Spinal cord (tissue), 10 donors: Measurements from ENCODE around the gene MAGEF1. TPM values are rescaled to one million over a fixed set of nuclear protein-coding genes. Genes with fewer than 3 reads are reported as not detected.

Source experiments
- DNase-seq, 6 donors: peaks; one replicate each; pipeline versions ENCODE4 v3.0.0 to v3.0.0-alpha.2; 2013 to 2015; ENCODE audit warnings: low spot score in 6 of 6, low read depth in 4 of 6
- H3K27ac ChIP-seq: one replicate; pipeline ENCODE4 v1.5.1; 2013; ENCODE audit warnings: low read depth, low read length, control low read depth
- H3K27me3 ChIP-seq: one replicate; pipeline ENCODE4 v1.6.1; 2013; ENCODE audit warnings: low read length; ENCODE audit not compliant: control insufficient read depth, insufficient read depth
- H3K36me3 ChIP-seq: one replicate; pipeline ENCODE4 v1.6.1; 2013; ENCODE audit warnings: low read length; ENCODE audit not compliant: control insufficient read depth, insufficient read depth
- H3K4me1 ChIP-seq: one replicate; pipeline ENCODE4 v1.6.1; 2013; ENCODE audit warnings: low read length; ENCODE audit not compliant: control insufficient read depth, insufficient read depth
- H3K4me3 ChIP-seq: one replicate; pipeline ENCODE4 v1.5.1; 2013; ENCODE audit warnings: low read depth, low read length, control low read depth
- H3K9me3 ChIP-seq: one replicate; pipeline ENCODE4 v1.6.1; 2013; ENCODE audit warnings: low read length; ENCODE audit not compliant: control insufficient read depth, insufficient read depth
- WGBS: methylation state at CpG from one replicate; pipeline ENCODE4 v1.1.5; 2013; ENCODE audit warnings: missing lambda C conversion rate; ENCODE audit not compliant: insufficient coverage; 5-methylcytosine and 5-hydroxymethylcytosine counted together
- polyA plus RNA-seq, 2 donors: library from polyadenylated mRNA; unstranded; fragments of 120-200 nt; gene quantifications; one replicate each; pipeline ENCODE4 v1.2.1, GENCODE V29; 2013; ENCODE audit not compliant: insufficient read length in 2 of 2
- total RNA-seq, 2 donors: library from RNA; depleted of rRNA in 1 of 2; stranded (reverse); fragments of 120-200 nt in 1 of 2; fragments of >200 nt in 1 of 2; gene quantifications; one replicate each; pipeline versions ENCODE4 v1.2.3 to v1.2.4, GENCODE V29; 2013 to 2014
- donor health status: healthy.

The MAGEF1 gene
- total and polyA plus RNA-seq, 4 donors: 29.8 to 97.2 (median 64.8) TPM

DNA sequence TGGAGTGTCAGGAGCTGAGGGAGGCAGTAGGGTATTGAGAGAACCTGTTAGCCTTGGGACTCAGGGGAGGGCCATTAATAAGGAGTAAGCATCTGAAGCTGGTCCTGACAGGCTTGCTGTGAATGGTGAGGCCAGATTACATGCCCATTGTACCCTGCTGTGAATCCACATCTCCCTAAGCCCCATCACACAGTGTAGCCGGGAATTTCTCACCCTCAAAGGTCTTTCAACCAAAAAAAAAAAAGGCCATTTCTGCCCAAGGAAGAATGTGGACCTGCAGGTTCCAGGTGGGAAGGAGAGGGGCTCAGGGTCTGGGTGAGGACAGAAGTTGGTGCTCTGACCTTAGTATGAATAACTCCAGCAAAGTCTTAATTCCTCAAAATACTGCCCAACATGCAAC is 37.2 kb downstream of the MAGEF1 start:
- no peaks in the 10 kb centered on the region for H3K9me3 ChIP-seq
- no peak overlapping the region for H3K27ac ChIP-seq
- no peaks in the 10 kb centered on the region for H3K36me3 ChIP-seq
- no CpG with 5 or more reads among the region's 1 CpG for WGBS
- DNase-seq: no peak
- peaks cover 31% of the 10 kb centered on the region for H3K4me1 ChIP-seq
- H3K4me3 ChIP-seq: no peak overlapping the region
- no peaks in the 10 kb centered on the region for H3K27me3 ChIP-seq

DNA sequence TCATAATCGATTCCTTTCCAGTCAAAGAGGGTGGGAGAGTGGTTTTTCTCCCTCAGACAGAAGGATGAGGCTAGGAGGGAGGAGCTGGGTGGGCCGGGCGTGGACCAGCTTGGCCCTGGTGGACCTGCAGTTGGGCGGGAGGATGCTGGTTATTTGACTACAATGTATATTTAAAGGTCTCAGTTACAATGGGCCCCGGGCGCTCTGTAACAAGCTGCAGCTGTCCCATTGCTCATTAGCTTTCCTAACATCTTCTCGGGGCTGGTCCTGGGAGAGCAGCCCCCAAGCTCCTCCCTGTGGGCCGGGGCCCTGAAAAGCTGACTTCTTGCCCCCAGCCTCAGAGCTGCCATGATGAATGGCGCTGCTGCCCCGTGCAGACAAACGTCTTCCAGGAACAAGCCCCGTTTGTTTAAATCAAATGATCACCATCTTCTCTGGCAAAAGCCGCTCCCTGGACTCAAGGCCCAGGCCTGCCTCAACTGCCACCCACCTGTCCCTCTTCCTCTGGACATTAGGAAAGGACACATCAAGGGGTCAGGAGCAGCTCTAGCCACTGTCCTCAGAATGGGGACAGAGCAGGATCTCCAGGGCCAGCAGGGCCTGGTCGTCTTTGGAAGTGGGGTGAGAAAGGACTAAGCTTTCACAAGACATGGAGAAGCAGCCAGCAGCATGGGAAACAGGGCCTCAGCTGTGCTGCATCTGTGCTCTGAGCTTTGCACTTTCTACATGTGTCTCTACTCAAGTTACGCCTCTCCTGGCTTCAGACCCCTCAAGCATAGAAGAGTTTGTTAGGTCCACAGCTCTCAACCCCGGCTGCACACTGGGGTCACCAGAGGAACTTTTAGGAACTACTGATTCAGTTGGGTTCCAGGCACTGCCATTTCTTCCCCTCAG is 38.6 kb downstream of the MAGEF1 start:
- no peak for DNase-seq
- H3K4me3 ChIP-seq: no peak overlapping the region
- no peak overlapping the region for H3K27ac ChIP-seq
- H3K27me3 ChIP-seq: no peaks in the 10 kb centered on the region
- no peaks in the 10 kb centered on the region for H3K36me3 ChIP-seq
- no peaks in the 10 kb centered on the region for H3K9me3 ChIP-seq
- peaks cover 17% of the 10 kb centered on the region for H3K4me1 ChIP-seq
- WGBS: 45% methylated on average over 15 of the region's 16 CpGs

DNA sequence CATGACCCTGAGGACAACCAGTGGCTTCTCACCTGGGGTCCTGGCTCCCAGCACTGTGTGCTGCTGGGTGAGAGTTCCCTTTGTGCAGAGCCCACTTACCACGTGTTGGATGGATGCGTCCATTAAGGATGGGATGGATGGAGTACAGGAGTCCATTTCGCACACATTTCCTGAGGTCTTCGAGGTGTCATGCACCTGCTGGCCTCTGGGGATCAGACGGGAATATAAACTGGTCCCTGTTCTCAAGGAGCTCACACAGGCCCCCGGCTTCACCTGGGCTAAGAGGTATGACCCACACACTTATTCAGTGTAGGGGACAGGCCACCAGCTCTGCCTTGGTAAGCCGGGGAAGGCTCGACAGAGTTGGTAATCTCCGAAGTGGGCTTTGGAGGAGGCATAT is 39.5 kb downstream of the MAGEF1 start:
- Histone ChIP-seq H3K4me1 (peaks cover 8% of the 10 kb centered on the region), H3K27ac (no peak overlapping the region), H3K36me3 (no peaks in the 10 kb centered on the region), H3K27me3 (no peaks in the 10 kb centered on the region), H3K9me3 (no peaks in the 10 kb centered on the region), H3K4me3 (no peak overlapping the region)
- WGBS: 85% methylated on average over 9 of the region's 9 CpGs
- no peak for DNase-seq

DNA sequence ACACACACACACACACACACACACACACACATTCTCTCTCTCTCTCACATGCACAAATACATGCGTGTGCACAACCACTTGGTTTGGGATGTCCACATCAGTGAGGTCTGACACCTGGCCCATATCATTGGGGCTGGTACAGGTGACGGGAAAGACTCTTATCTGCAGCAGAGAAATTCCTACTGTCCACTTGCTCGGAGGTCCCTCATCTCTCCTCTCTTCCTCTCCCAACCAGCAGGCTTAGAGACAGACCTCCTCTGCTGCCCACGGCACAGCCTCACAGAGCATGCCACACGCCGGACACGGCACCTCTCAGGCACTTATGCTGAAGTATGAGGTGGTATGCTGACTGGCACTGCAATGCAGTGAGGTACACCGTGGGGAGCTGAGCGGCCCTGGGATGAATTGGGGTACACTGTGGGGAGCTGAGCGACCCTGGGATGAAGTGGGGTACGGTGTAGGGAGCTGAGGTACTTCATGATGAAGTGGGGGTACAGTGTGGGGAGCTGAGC is 41.7 kb downstream of the MAGEF1 start:
- Histone ChIP-seq H3K27me3 (no peaks in the 10 kb centered on the region), H3K9me3 (no peaks in the 10 kb centered on the region), H3K4me1 (peaks cover 7% of the 10 kb centered on the region), H3K36me3 (no peaks in the 10 kb centered on the region), H3K27ac (no peak overlapping the region), H3K4me3 (no peak overlapping the region)
- 83% methylated on average over 9 of the region's 11 CpGs for WGBS
- DNase-seq: no peak

DNA sequence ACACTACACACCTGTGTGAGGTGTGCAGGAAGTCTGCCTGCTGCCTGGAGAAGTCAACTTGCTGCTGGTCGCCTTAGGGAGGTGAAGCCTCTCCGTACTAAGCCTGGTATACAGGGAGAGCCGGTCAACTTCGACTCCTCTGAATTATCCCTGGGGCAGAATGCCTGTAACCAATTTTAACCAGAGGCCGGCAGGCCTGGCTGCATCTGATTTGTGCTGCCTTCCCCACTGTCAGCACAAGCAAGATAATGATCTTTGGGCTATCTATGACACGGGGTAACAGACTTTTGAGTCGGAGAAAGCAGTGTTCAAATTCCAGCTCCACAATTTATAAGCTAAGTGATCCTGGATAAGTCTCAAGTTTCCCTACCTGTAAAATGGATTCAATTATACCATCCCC is 42.3 kb downstream of the MAGEF1 start:
- Histone ChIP-seq H3K36me3 (no peaks in the 10 kb centered on the region), H3K4me3 (no peak overlapping the region), H3K27me3 (no peaks in the 10 kb centered on the region), H3K4me1 (peaks cover 7% of the 10 kb centered on the region), H3K27ac (no peak overlapping the region), H3K9me3 (no peaks in the 10 kb centered on the region)
- WGBS: 79% methylated on average over 5 of the region's 7 CpGs
- no peak for DNase-seq

DNA sequence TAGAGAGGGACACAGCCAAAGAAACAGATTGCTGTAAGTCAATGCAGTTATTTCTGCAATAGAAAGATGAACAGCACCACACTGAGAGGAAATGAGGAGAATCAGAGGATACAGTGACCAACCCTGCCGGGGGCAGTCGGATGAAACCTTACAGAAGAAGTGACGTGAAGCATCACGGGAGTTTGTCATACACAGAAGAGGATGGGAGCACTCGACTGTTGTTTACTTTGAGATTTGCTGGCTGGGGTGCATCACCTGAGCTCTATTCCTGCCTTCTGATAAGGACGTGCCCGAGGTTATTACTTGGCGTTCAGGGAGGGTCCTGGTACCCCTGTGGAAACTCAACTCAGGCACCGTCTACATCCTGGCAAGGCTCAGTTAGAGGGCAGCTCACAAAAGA is 45.4 kb downstream of the MAGEF1 start:
- Histone ChIP-seq H3K36me3 (no peaks in the 10 kb centered on the region), H3K27ac (no peak overlapping the region), H3K27me3 (no peaks in the 10 kb centered on the region), H3K4me3 (no peak overlapping the region), H3K9me3 (no peaks in the 10 kb centered on the region), H3K4me1 (no peaks in the 10 kb centered on the region)
- WGBS: 83% methylated on average over 9 of the region's 9 CpGs
- DNase-seq: no peak

DNA sequence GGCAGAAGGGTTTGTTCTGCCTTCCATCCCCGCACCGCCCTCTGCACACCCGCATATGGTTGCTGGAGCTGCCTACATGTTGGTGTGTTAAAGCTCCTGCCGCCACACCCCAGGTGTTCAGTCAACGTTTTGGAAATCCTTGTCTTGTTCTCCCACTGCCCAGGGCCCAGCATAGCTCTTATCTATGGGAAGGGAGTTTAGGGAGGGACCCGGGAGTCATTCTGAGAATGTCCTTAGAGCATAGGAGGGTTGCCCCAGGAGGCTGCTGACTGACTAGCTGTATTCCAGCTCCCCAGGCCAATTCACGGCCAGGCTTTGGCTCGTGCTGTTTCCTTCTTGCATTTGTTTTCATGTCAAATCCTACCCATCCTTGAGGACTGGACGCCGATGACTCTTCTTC is 46.8 kb downstream of the MAGEF1 start:
- H3K27me3 ChIP-seq: no peaks in the 10 kb centered on the region
- no peaks in the 10 kb centered on the region for H3K9me3 ChIP-seq
- 91% methylated on average over 6 of the region's 10 CpGs for WGBS
- no peaks in the 10 kb centered on the region for H3K36me3 ChIP-seq
- H3K27ac ChIP-seq: no peak overlapping the region
- H3K4me3 ChIP-seq: no peak overlapping the region
- peaks cover 1% of the 10 kb centered on the region for H3K4me1 ChIP-seq
- no peak for DNase-seq

DNA sequence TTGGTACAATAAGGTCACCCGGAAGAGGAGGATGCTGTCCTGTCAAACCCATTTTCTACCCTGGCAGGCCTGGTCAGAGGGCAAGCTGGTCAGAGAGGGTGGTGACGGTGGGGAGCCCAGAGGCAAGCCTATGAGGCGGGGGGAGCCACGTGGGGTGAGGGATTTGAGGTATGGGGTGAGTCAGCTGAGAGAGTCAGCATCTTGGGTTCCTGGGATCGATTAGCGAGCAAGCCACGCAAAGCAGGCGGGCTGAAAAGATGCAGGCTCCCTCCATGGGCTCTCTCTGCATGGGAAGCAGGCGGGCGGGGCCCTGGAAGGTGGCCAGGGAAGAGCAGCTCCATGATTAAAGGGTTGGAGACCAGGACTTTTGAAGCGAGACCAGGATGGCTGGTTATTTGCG is 48.1 kb downstream of the MAGEF1 start:
- H3K27ac ChIP-seq: no peak overlapping the region

DNA sequence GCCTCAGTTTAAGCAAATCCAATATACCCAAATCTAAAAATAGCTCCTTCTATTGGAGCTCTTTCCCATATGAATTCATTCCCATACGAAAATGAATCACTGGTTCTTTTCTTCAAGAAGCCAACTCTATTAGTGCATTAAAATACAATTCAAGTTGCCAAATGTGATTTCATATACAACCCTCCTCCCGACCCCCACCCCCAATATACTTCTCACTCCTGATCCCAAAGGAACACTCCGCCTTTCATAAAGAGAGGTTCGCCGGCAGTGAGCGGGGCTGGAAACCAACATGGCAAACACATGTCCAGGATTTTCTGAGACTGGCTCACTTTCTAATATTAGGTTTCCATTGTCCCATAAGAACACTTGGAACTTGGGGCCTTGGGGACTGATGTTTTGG is 48.5 kb downstream of the MAGEF1 start:
- 84% methylated on average over 6 of the region's 6 CpGs for WGBS
- no peaks in the 10 kb centered on the region for H3K9me3 ChIP-seq
- no peak for DNase-seq
- H3K27ac ChIP-seq: no peak overlapping the region
- no peaks in the 10 kb centered on the region for H3K27me3 ChIP-seq
- peaks cover 15% of the 10 kb centered on the region for H3K4me1 ChIP-seq
- H3K36me3 ChIP-seq: no peaks in the 10 kb centered on the region
- H3K4me3 ChIP-seq: no peak overlapping the region

More for the DNA sequence above, 48.1 kb downstream of the MAGEF1 start:
- no peak for DNase-seq
- Histone ChIP-seq H3K36me3 (no peaks in the 10 kb centered on the region), H3K27me3 (no peaks in the 10 kb centered on the region), H3K4me1 (peaks cover 15% of the 10 kb centered on the region), H3K4me3 (no peak overlapping the region), H3K9me3 (no peaks in the 10 kb centered on the region)
- WGBS: 80% methylated on average over 8 of the region's 12 CpGs

DNA sequence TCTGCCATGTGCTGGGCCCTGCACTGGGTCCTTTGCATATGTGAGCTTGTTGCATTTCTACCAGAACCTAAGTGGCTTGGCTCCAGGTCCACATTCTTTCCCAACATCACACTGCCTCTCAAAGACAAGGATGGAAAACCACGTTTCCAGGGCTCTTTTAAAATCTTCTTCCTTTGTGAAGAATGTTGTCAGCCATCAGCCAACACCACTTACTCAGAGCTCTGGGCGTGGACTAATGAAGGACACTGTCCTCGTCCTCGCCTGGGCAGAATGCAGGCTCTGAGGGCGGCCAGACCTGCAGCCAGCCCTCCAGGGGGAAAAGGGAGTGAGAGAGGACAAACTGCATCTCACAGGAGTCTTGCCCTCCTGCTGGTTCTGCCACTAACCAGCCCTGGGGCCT is 49.7 kb downstream of the MAGEF1 start:
- Histone ChIP-seq H3K9me3 (no peaks in the 10 kb centered on the region), H3K27me3 (no peaks in the 10 kb centered on the region), H3K4me3 (no peak overlapping the region), H3K36me3 (no peaks in the 10 kb centered on the region), H3K4me1 (peaks cover 15% of the 10 kb centered on the region), H3K27ac (no peak overlapping the region)
- WGBS: 50% methylated on average over 3 of the region's 5 CpGs
- no peak for DNase-seq
